Osteoblast (primary cell): ENCODE results near the gene KCNS3. TPM values are rescaled to one million over a fixed set of nuclear protein-coding genes. Genes with fewer than 3 reads are reported as not detected.

Source experiments
- DNase-seq: peaks from one replicate; pipeline ENCODE4 v3.0.0; 2011; ENCODE audit warnings: low spot score, mixed read lengths; ENCODE audit not compliant: insufficient read length; ENCODE audit errors: missing footprints
- H2AFZ ChIP-seq: 2 replicates; pipeline ENCODE4 v1.6.0; 2011; ENCODE audit warnings: mild to moderate bottlenecking, low read length
- H3K27ac ChIP-seq: 2 replicates; pipeline ENCODE4 v1.5.1; 2011; ENCODE audit warnings: mild to moderate bottlenecking, low read depth, low read length, moderate library complexity
- H3K27me3 ChIP-seq: 2 replicates; pipeline ENCODE4 v1.6.0; 2012; ENCODE audit warnings: mild to moderate bottlenecking, control low read depth, inconsistent platforms, low read length, moderate library complexity; ENCODE audit not compliant: insufficient read depth
- H3K36me3 ChIP-seq: 2 replicates; pipeline ENCODE4 v1.5.1; 2011; ENCODE audit warnings: mild to moderate bottlenecking, low read length, control low read depth, moderate library complexity; ENCODE audit not compliant: insufficient read depth
- H3K4me1 ChIP-seq: 2 replicates; pipeline ENCODE4 v1.5.1; 2011; ENCODE audit warnings: mild to moderate bottlenecking, low read length, control low read depth, moderate library complexity; ENCODE audit not compliant: insufficient read depth
- H3K4me2 ChIP-seq: 2 replicates; pipeline ENCODE4 v1.6.0; 2011; ENCODE audit warnings: mild to moderate bottlenecking, low read length; ENCODE audit not compliant: insufficient read depth
- H3K4me3 ChIP-seq: fragments of 200-600 bp; sonication (generic); 3 replicates; pipeline ENCODE4 v1.5.1; 2012; ENCODE audit warnings: mild to moderate bottlenecking, low read length, inconsistent platforms; ENCODE audit not compliant: insufficient read depth
- H3K79me2 ChIP-seq: 2 replicates; pipeline ENCODE4 v1.6.0; 2012; ENCODE audit warnings: mild to moderate bottlenecking, low read length, control low read depth, inconsistent platforms; ENCODE audit not compliant: insufficient read depth
- H3K9me3 ChIP-seq: 2 replicates; pipeline ENCODE4 v1.5.1; 2011; ENCODE audit warnings: low read depth, low read length, control low read depth
- H4K20me1 ChIP-seq: 2 replicates; pipeline ENCODE4 v1.6.0; 2012; ENCODE audit warnings: mild to moderate bottlenecking, low read length, control low read depth; ENCODE audit not compliant: insufficient read depth
- CTCF ChIP-seq: IDR thresholded peaks from 2 replicates; pipeline ENCODE4 v1.5.1; 2011; ENCODE audit warnings: mild to moderate bottlenecking, low read depth, low read length, moderate library complexity; ENCODE audit errors: extremely low read depth
- total RNA-seq: library from RNA; depleted of rRNA; stranded (reverse); fragments of >200 nt; gene quantifications from 2 replicates; pipeline ENCODE4 v1.2.3, GENCODE V29; 2012

The KCNS3 gene
- total RNA-seq, 1 donor: 1.8 TPM

GRCh38 chr2:17969661-17970060 lies 91.2 kb downstream of the KCNS3 start:
- Histone ChIP-seq H3K79me2 (no peaks in the 10 kb centered on the region), H3K9me3 (no peaks in the 10 kb centered on the region), H3K27me3 (no peaks in the 10 kb centered on the region), H3K4me1 (no peaks in the 10 kb centered on the region), H2AFZ (no peak overlapping the region), H3K36me3 (no peaks in the 10 kb centered on the region), H4K20me1 (no peaks in the 10 kb centered on the region), H3K4me2 (no peak overlapping the region), H3K27ac (no peak overlapping the region), H3K4me3 (no peak overlapping the region)
- DNase-seq: no peak
- TF ChIP-seq CTCF: no peak

GRCh38 chr2:17971531-17972125 lies 93.2 kb downstream of the KCNS3 start:
- H3K79me2 ChIP-seq: no peaks in the 10 kb centered on the region
- DNase-seq: no peak
- no peaks in the 10 kb centered on the region for H4K20me1 ChIP-seq
- H3K4me1 ChIP-seq: peaks cover 3% of the 10 kb centered on the region
- no peaks in the 10 kb centered on the region for H3K36me3 ChIP-seq
- no peak overlapping the region for H3K27ac ChIP-seq
- H2AFZ ChIP-seq: no peak overlapping the region
- no peaks in the 10 kb centered on the region for H3K27me3 ChIP-seq
- TF ChIP-seq CTCF: no peak
- no peaks in the 10 kb centered on the region for H3K9me3 ChIP-seq
- no peak overlapping the region for H3K4me2 ChIP-seq
- no peak overlapping the region for H3K4me3 ChIP-seq

GRCh38 chr2:17972991-17973390 lies 94.5 kb downstream of the KCNS3 start:
- Histone ChIP-seq H3K4me3 (no peak overlapping the region), H3K79me2 (no peaks in the 10 kb centered on the region), H3K9me3 (no peaks in the 10 kb centered on the region), H4K20me1 (no peaks in the 10 kb centered on the region), H3K36me3 (no peaks in the 10 kb centered on the region), H3K4me1 (peaks cover 14% of the 10 kb centered on the region), H3K27ac (no peak overlapping the region), H2AFZ (no peak overlapping the region), H3K27me3 (no peaks in the 10 kb centered on the region), H3K4me2 (no peak overlapping the region)
- DNase-seq: no peak
- TF ChIP-seq CTCF: no peak

- Histone ChIP-seq H3K36me3 (no peaks in the 10 kb centered on the region), H3K4me1 (peaks cover 37% of the 10 kb centered on the region), H3K9me3 (no peaks in the 10 kb centered on the region), H3K79me2 (no peaks in the 10 kb centered on the region), H4K20me1 (no peaks in the 10 kb centered on the region), H2AFZ (no peak overlapping the region), H3K4me3 (no peak overlapping the region), H3K27me3 (no peaks in the 10 kb centered on the region), H3K4me2 (no peak overlapping the region), H3K27ac (no peak overlapping the region)
- no peak for DNase-seq
- TF ChIP-seq CTCF: no peak
Observed at GRCh38 chr2:17975401-17975800, 96.9 kb downstream of the KCNS3 start.
